ENCODE measurements around the gene PDIA5. TPM values are rescaled to one million over a fixed set of nuclear protein-coding genes. Genes with fewer than 3 reads are reported as not detected.
"Not testable (repeated sequence)": the region's sequence is repeated elsewhere in the genome, so short reads cannot be mapped to it uniquely, and the experiment has no call there.

PDIA5 gene
- polyA plus RNA-seq, 1 donor (not counting 4 experiments of a cell fraction or from before 2014, with no cell fraction given): 29.8 TPM

- Histone ChIP-seq H3K27me3 (ENCODE audit: control insufficient read depth, extremely low read depth, insufficient read depth, low read length) (no peaks in the 10 kb centered on the region), H3K27ac (ENCODE audit: control insufficient read depth, insufficient read depth, low read length) (no peak overlapping the region), H3K4me2 (ENCODE audit: control insufficient read depth, extremely low read depth, insufficient read depth, low read depth, low read length) (no peak overlapping the region), H2AFZ (ENCODE audit: control insufficient read depth, low read length) (no peak overlapping the region), H3K36me3 (ENCODE audit: control insufficient read depth in 2 of 2, extremely low read depth in 1 of 2, insufficient read depth in 2 of 2, low read length in 2 of 2) (peaks cover 58 to 59% of the 10 kb centered on the region in 2 experiments), H3K79me2 (ENCODE audit: control insufficient read depth, insufficient read depth, low read length) (no peaks in the 10 kb centered on the region), H3K9me3 (ENCODE audit: control insufficient read depth, low read depth, low read length) (no peaks in the 10 kb centered on the region), H3K4me3 (ENCODE audit: control insufficient read depth in 2 of 3, extremely low read depth in 1 of 3, insufficient read depth in 2 of 3, low read depth in 1 of 3, low read length in 3 of 3) (no peak overlapping the region), H4K20me1 (ENCODE audit: control insufficient read depth, extremely low read depth, insufficient read depth, low read length) (no peaks in the 10 kb centered on the region), H3K9ac (ENCODE audit: control insufficient read depth, extremely low read depth, insufficient read depth, low read length) (no peak overlapping the region), H3K4me1 (ENCODE audit: control insufficient read depth, extremely low read depth, insufficient read depth, low read length) (no peaks in the 10 kb centered on the region), H3K9me1 (ENCODE audit: control insufficient read depth, extremely low read depth, insufficient read depth, low read length) (no peaks in the 10 kb centered on the region)
- FAIRE-seq (no peak), DNase-seq (ENCODE audit: low read depth, low spot score) (no peak)
- dilution Hi-C loops (cut with MboI; ENCODE audit: extremely low pct_ligation_motif_present, low sequenced_read_pairs): no loop called here
- TF ChIP-seq EZH2 (IDR thresholded peaks at IDR 0.05; ENCODE audit: low read length) (no peak), CTCF (optimal IDR thresholded peaks at IDR 0.05 in 1 of 3, IDR thresholded peaks at IDR 0.05 in 1 of 3, conservative IDR thresholded peaks at IDR 0.05 in 1 of 3; ENCODE audit: extremely low read depth in 1 of 3, insufficient read depth in 2 of 3, low read length in 3 of 3) (no peak)
Observed at GRCh38 chr3:123150449-123151215, 83.8 kb downstream of the PDIA5 start.

DNA sequence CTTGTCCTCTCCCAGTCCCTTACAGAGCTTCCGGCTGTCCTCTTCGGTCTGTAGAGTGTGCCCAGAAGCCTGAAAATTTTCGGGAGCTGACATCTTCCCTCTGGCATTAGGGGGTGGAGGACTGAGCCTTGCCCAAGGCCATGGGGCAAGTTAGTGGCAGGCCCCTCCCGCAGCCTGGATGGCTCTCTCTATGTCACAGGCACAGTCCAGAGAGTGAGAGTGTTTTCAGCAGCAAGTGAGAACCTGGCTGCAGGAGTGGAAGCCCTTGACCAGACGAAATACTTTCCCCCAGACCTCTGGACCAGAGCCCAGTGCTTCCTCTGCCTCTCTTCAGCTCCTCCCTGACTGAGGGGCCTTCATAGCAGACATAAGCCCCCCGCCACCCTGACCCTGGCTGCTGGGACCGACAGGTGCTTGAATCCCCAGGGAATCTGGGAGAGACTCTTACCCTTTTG is 84.5 kb downstream of the PDIA5 start:
- no peak for DNase-seq (ENCODE audit: low read depth, low spot score)
- dilution Hi-C loops (cut with MboI; ENCODE audit: extremely low pct_ligation_motif_present, low sequenced_read_pairs): no loop called here
- H3K4me2 ChIP-seq (ENCODE audit: control insufficient read depth, extremely low read depth, insufficient read depth, low read depth, low read length): no peak overlapping the region
- no peak overlapping the region for H3K27ac ChIP-seq (ENCODE audit: control insufficient read depth, insufficient read depth, low read length)
- no peak for FAIRE-seq
- H3K4me1 ChIP-seq (ENCODE audit: control insufficient read depth, extremely low read depth, insufficient read depth, low read length): no peaks in the 10 kb centered on the region
- H3K36me3 ChIP-seq (ENCODE audit: control insufficient read depth in 2 of 2, extremely low read depth in 1 of 2, insufficient read depth in 2 of 2, low read length in 2 of 2): peaks cover 53 to 55% of the 10 kb centered on the region in 2 experiments
- H2AFZ ChIP-seq (ENCODE audit: control insufficient read depth, low read length): no peak overlapping the region
- no peak for TF ChIP-seq EZH2 (IDR thresholded peaks at IDR 0.05; ENCODE audit: low read length)
- no peak for TF ChIP-seq CTCF (optimal IDR thresholded peaks at IDR 0.05 in 1 of 3, IDR thresholded peaks at IDR 0.05 in 1 of 3, conservative IDR thresholded peaks at IDR 0.05 in 1 of 3; ENCODE audit: extremely low read depth in 1 of 3, insufficient read depth in 2 of 3, low read length in 3 of 3)
- H3K9ac ChIP-seq (ENCODE audit: control insufficient read depth, extremely low read depth, insufficient read depth, low read length): no peak overlapping the region
- H3K27me3 ChIP-seq (ENCODE audit: control insufficient read depth, extremely low read depth, insufficient read depth, low read length): no peaks in the 10 kb centered on the region
- no peaks in the 10 kb centered on the region for H4K20me1 ChIP-seq (ENCODE audit: control insufficient read depth, extremely low read depth, insufficient read depth, low read length)
- no peaks in the 10 kb centered on the region for H3K9me3 ChIP-seq (ENCODE audit: control insufficient read depth, low read depth, low read length)
- H3K79me2 ChIP-seq (ENCODE audit: control insufficient read depth, insufficient read depth, low read length): no peaks in the 10 kb centered on the region
- H3K4me3 ChIP-seq (ENCODE audit: control insufficient read depth in 2 of 3, extremely low read depth in 1 of 3, insufficient read depth in 2 of 3, low read depth in 1 of 3, low read length in 3 of 3): no peak overlapping the region
- no peaks in the 10 kb centered on the region for H3K9me1 ChIP-seq (ENCODE audit: control insufficient read depth, extremely low read depth, insufficient read depth, low read length)

- dilution Hi-C loops (cut with MboI; ENCODE audit: extremely low pct_ligation_motif_present, low sequenced_read_pairs): not testable (repeated sequence)
Observed at GRCh38 chr3:123151853-123152420, 85.1 kb downstream of the PDIA5 start.

More at GRCh38 chr3:123151853-123152420, 85.1 kb downstream of the PDIA5 start:
- H3K4me2 ChIP-seq (ENCODE audit: control insufficient read depth, extremely low read depth, insufficient read depth, low read depth, low read length); H3K79me2 ChIP-seq (ENCODE audit: control insufficient read depth, insufficient read depth, low read length); FAIRE-seq; H3K9me3 ChIP-seq (ENCODE audit: control insufficient read depth, low read depth, low read length); H2AFZ ChIP-seq (ENCODE audit: control insufficient read depth, low read length); H3K4me1 ChIP-seq (ENCODE audit: control insufficient read depth, extremely low read depth, insufficient read depth, low read length); H4K20me1 ChIP-seq (ENCODE audit: control insufficient read depth, extremely low read depth, insufficient read depth, low read length); H3K27ac ChIP-seq (ENCODE audit: control insufficient read depth, insufficient read depth, low read length); H3K4me3 ChIP-seq (ENCODE audit: control insufficient read depth in 2 of 3, extremely low read depth in 1 of 3, insufficient read depth in 2 of 3, low read depth in 1 of 3, low read length in 3 of 3); H3K9me1 ChIP-seq (ENCODE audit: control insufficient read depth, extremely low read depth, insufficient read depth, low read length); H3K9ac ChIP-seq (ENCODE audit: control insufficient read depth, extremely low read depth, insufficient read depth, low read length); DNase-seq (ENCODE audit: low read depth, low spot score); H3K27me3 ChIP-seq (ENCODE audit: control insufficient read depth, extremely low read depth, insufficient read depth, low read length): not testable (repeated sequence)
- H3K36me3 ChIP-seq (ENCODE audit: control insufficient read depth in 2 of 2, extremely low read depth in 1 of 2, insufficient read depth in 2 of 2, low read length in 2 of 2): peaks cover 49 to 56% of the 10 kb centered on the region in 2 experiments

Measured in keratinocyte (primary cell).